Hepatocyte (in vitro differentiated cells): ENCODE results near the gene COL28A1. TPM values are rescaled to one million over a fixed set of nuclear protein-coding genes. Genes with fewer than 3 reads are reported as not detected.

Experiments used
- DNase-seq: peaks from one replicate; pipeline ENCODE4 v3.0.0-alpha.2; 2016; ENCODE audit warnings: low spot score
- H2AFZ ChIP-seq: fragments of 200-600 bp; sonication (generic); 2 replicates; pipeline ENCODE4 v1.6.0; 2016; ENCODE audit warnings: antibody characterized with exemption, mild to moderate bottlenecking
- H3K27ac ChIP-seq: fragments of 200-600 bp; sonication (generic); 2 replicates; pipeline ENCODE4 v1.5.1; 2016; ENCODE audit warnings: mild to moderate bottlenecking
- H3K27me3 ChIP-seq: fragments of 200-600 bp; sonication (generic); 2 replicates; pipeline ENCODE4 v1.6.1; 2016
- H3K36me3 ChIP-seq: fragments of 200-600 bp; sonication (generic); replicated peaks from 2 replicates; pipeline ENCODE4 v1.5.1; 2016; ENCODE audit warnings: low read depth; ENCODE audit not compliant: insufficient read depth
- H3K4me1 ChIP-seq: fragments of 200-600 bp; sonication (generic); 2 replicates; pipeline ENCODE4 v1.5.1; 2016; ENCODE audit warnings: mild to moderate bottlenecking, moderate library complexity; ENCODE audit not compliant: insufficient read depth
- H3K4me2 ChIP-seq: fragments of 200-600 bp; sonication (generic); 2 replicates; pipeline ENCODE4 v1.6.0; 2016
- H3K4me3 ChIP-seq: fragments of 200-600 bp; sonication (generic); 2 replicates; pipeline ENCODE4 v1.5.1; 2016; ENCODE audit warnings: mild to moderate bottlenecking
- H3K79me2 ChIP-seq: fragments of 200-600 bp; sonication (generic); 2 replicates; pipeline ENCODE4 v1.6.0; 2017; ENCODE audit warnings: mild to moderate bottlenecking
- H3K9me2 ChIP-seq: fragments of 200-600 bp; sonication (generic); replicated peaks from 2 replicates; pipeline ENCODE4 v1.6.0; 2017; ENCODE audit warnings: mild to moderate bottlenecking; ENCODE audit not compliant: insufficient read depth
- H3K9me3 ChIP-seq: fragments of 200-600 bp; sonication (generic); 2 replicates; pipeline ENCODE4 v1.5.1; 2016; ENCODE audit warnings: low read depth, mild to moderate bottlenecking
- H4K20me1 ChIP-seq: fragments of 200-600 bp; sonication (generic); 2 replicates; pipeline ENCODE4 v1.6.0; 2016; ENCODE audit warnings: mild to moderate bottlenecking; ENCODE audit not compliant: insufficient read depth, poor library complexity, severe bottlenecking
- EZH2 ChIP-seq: fragments of 200-600 bp; sonication (generic); IDR thresholded peaks from 2 replicates; pipeline ENCODE4 v1.6.1; 2016; ENCODE audit warnings: antibody characterized with exemption, mild to moderate bottlenecking, borderline replicate concordance
- EZH2phosphoT487 ChIP-seq: fragments of 200-600 bp; sonication (generic); IDR thresholded peaks from one replicate; pipeline ENCODE4 v1.6.1; 2018; ENCODE audit warnings: antibody characterized with exemption, mild to moderate bottlenecking, low read depth, moderate library complexity; ENCODE audit not compliant: unreplicated experiment, severe bottlenecking
- WGBS: methylation state at CpG from one replicate; pipeline ENCODE4 v1.1.6; 2016; ENCODE audit warnings: low lambda C conversion rate; ENCODE audit errors: missing lambda C conversion rate; 5-methylcytosine and 5-hydroxymethylcytosine counted together
- polyA plus RNA-seq: library from polyadenylated mRNA; unstranded; fragments of >200 nt; fragmentation: Nextera tagmentation; extraction: Ambion mirVana; gene quantifications from 2 replicates; pipeline ENCODE4 v1.2.1, GENCODE V29; 2016
- total RNA-seq: library from RNA; depleted of rRNA; stranded (reverse); fragments of >200 nt; gene quantifications from 2 replicates; pipeline ENCODE4 v1.2.3, GENCODE V29; 2014
- TF ChIP-seq, protein P1 (sequence below): fragments of 200-600 bp; sonication (generic); IDR thresholded peaks from 2 replicates; pipeline ENCODE4 v1.5.1; 2016; ENCODE audit warnings: antibody characterized with exemption, mild to moderate bottlenecking; ENCODE audit not compliant: poor library complexity

The COL28A1 gene
- total and polyA plus RNA-seq, 2 experiments from 2014 or later, result 0.28 to 0.47 TPM

GRCh38 chr7:7369134-7369533 lies 166.5 kb downstream of the COL28A1 start:
- no peak overlapping the region for H2AFZ ChIP-seq

GRCh38 chr7:7354674-7355073 lies 181.0 kb downstream of the COL28A1 start:
- no peaks in the 10 kb centered on the region for H3K79me2 ChIP-seq
- peak; percentile 6 for DNase-seq
- H3K9me3 ChIP-seq, result no peaks in the 10 kb centered on the region
- no peaks in the 10 kb centered on the region for H3K27me3 ChIP-seq
- no peaks in the 10 kb centered on the region for H3K4me1 ChIP-seq
- TF ChIP-seq EZH2phosphoT487 (no peak), EZH2 (no peak)
- TF ChIP-seq, protein P1, sequence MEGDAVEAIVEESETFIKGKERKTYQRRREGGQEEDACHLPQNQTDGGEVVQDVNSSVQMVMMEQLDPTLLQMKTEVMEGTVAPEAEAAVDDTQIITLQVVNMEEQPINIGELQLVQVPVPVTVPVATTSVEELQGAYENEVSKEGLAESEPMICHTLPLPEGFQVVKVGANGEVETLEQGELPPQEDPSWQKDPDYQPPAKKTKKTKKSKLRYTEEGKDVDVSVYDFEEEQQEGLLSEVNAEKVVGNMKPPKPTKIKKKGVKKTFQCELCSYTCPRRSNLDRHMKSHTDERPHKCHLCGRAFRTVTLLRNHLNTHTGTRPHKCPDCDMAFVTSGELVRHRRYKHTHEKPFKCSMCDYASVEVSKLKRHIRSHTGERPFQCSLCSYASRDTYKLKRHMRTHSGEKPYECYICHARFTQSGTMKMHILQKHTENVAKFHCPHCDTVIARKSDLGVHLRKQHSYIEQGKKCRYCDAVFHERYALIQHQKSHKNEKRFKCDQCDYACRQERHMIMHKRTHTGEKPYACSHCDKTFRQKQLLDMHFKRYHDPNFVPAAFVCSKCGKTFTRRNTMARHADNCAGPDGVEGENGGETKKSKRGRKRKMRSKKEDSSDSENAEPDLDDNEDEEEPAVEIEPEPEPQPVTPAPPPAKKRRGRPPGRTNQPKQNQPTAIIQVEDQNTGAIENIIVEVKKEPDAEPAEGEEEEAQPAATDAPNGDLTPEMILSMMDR, result no peak
- no peaks in the 10 kb centered on the region for H3K36me3 ChIP-seq
- no peak overlapping the region for H3K27ac ChIP-seq
- no peak overlapping the region for H2AFZ ChIP-seq
- H3K4me2 ChIP-seq, result no peak overlapping the region
- H4K20me1 ChIP-seq, result no peaks in the 10 kb centered on the region
- H3K4me3 ChIP-seq, result no peak overlapping the region
- WGBS, result 35% methylated on average over 3 of the region's 3 CpGs
- H3K9me2 ChIP-seq, result no peaks in the 10 kb centered on the region

More at GRCh38 chr7:7369134-7369533, 166.5 kb downstream of the COL28A1 start:
- Histone ChIP-seq H4K20me1 (no peaks in the 10 kb centered on the region), H3K27ac (no peak overlapping the region), H3K79me2 (no peaks in the 10 kb centered on the region), H3K9me3 (no peaks in the 10 kb centered on the region), H3K4me2 (no peak overlapping the region), H3K27me3 (no peaks in the 10 kb centered on the region), H3K4me1 (no peaks in the 10 kb centered on the region), H3K9me2 (no peaks in the 10 kb centered on the region), H3K4me3 (no peak overlapping the region), H3K36me3 (no peaks in the 10 kb centered on the region)
- no peak for DNase-seq
- WGBS, result 94% methylated on average over 2 of the region's 2 CpGs
- TF ChIP-seq EZH2 (no peak), EZH2phosphoT487 (no peak)
- TF ChIP-seq, protein P1, result no peak

- Histone ChIP-seq H2AFZ (no peak overlapping the region), H3K4me2 (no peak overlapping the region), H4K20me1 (no peaks in the 10 kb centered on the region), H3K27ac (no peak overlapping the region), H3K79me2 (no peaks in the 10 kb centered on the region), H3K9me3 (no peaks in the 10 kb centered on the region), H3K9me2 (no peaks in the 10 kb centered on the region), H3K27me3 (no peaks in the 10 kb centered on the region), H3K4me3 (no peak overlapping the region), H3K4me1 (no peaks in the 10 kb centered on the region), H3K36me3 (no peaks in the 10 kb centered on the region)
- TF ChIP-seq EZH2phosphoT487 (no peak), EZH2 (no peak)
- TF ChIP-seq, protein P1, result peak; percentile 10
- DNase-seq, result peak; percentile 10
- 35% methylated on average over 3 of the region's 3 CpGs for WGBS
These were observed 182.8 kb downstream of the COL28A1 start for GRCh38 chr7:7352845-7353244.

DNA sequence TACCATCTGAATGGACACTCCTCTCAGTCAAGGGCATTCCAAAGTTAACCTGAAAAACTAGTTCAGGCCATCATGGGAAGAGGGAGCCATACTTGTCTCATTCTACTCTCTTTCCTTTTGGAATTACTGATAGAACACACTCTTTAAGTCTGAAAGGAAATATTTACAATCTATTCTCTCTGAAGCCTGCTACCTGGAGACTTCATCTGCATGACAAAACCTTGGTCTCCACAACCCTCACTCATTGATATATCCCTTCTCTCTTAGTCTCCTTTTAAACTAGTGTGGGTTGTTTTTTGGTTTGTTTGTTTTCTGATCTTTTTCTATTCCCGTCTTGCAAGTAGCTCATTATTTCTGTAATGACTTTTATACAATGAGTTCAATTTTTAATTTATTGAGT lies 183.8 kb downstream of the COL28A1 start:
- H3K4me1 ChIP-seq, result no peaks in the 10 kb centered on the region
- H4K20me1 ChIP-seq, result no peaks in the 10 kb centered on the region
- no peak for TF ChIP-seq EZH2phosphoT487

More for the DNA sequence above, 183.8 kb downstream of the COL28A1 start:
- Histone ChIP-seq H3K27ac (no peak overlapping the region), H3K9me2 (no peaks in the 10 kb centered on the region), H3K4me2 (no peak overlapping the region), H3K9me3 (no peaks in the 10 kb centered on the region), H3K79me2 (no peaks in the 10 kb centered on the region), H3K36me3 (no peaks in the 10 kb centered on the region), H3K27me3 (no peaks in the 10 kb centered on the region), H3K4me3 (no peak overlapping the region), H2AFZ (no peak overlapping the region)
- 6% methylated on average over 1 of the region's 1 CpG for WGBS
- no peak for DNase-seq
